HG02571 (cell line): ENCODE measurements around the gene USH1G.

ENCODE experiments used
- ATAC-seq: cut with Tn5 transposase; IDR thresholded peaks from one replicate; pipeline ENCODE4 v1.9.1; 2021; ENCODE audit warnings: mild to moderate bottlenecking, moderate library complexity; ENCODE audit not compliant: unreplicated experiment

USH1G gene

DNA sequence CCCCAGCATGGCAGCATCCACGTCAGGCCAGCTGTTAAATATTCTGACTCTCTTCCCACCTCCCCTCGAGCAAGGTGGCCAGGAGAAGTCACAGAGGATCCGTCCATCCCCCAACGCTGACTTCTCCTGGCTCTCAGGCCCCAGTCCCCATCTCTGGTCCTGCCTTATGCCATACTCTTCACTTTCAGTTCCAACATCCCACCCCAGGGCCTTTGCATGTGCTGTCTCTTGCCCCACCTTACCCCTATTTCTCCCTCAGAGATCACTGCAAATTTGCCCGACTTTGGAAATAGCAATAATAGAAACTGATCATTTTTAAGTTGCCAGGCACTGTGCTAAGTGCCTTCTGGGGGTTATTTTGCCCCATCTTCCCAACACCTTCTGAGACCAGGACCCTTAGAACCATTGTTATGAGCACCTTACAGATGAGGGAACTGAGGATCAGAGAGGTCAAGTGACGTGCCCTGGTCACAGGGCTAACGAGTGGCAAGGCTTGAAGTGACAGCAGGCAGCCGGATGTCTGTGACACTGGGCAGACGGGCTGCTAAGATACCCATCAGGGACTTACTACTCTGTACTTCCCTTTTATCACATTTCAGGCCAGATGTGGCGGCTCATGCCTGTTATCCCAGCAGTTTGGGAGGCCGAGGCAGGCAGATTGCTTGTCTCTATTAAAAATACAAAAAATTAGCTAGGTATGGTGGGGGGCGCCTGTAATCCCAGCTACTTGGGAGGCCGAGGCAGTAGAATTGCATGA is 31.8 kb upstream of the USH1G start:
- no peak for ATAC-seq

GRCh38 chr17:74954115-74954514 is 31.1 kb upstream of the USH1G start:
- no peak for ATAC-seq

GRCh38 chr17:74953134-74953687 is 30.2 kb upstream of the USH1G start:
- ATAC-seq = no peak

- ATAC-seq = no peak
Measured at GRCh38 chr17:74952431-74953133, 29.5 kb upstream of the USH1G start.

GRCh38 chr17:74951680-74952421 is 28.8 kb upstream of the USH1G start:
- ATAC-seq = no peak

DNA sequence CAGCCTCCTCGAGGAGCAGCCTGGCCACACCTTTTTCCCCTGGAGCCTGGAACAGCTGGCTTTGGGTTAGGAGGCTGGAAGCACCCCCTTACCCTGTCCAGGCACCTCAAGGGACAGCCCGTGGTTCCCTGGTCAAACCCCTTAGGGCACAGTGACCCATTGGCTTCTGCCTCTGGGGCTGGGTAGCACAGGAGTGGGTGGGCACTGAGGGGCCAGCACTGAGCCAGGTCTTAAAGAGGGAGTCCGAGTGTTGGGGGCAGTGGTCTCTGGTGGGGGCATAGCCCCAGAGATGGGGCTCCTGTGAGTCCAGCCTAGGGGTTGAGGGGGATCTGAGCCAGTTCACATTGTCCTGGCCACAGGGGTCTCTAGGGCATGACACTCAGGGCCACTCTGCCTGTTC is 28.0 kb upstream of the USH1G start:
- ATAC-seq = no peak

- ATAC-seq = no peak
Measured at GRCh38 chr17:74950207-74950606, 27.2 kb upstream of the USH1G start.

- no peak for ATAC-seq
Measured at GRCh38 chr17:74949455-74950115, 26.5 kb upstream of the USH1G start.

GRCh38 chr17:74947041-74947754 is 24.1 kb upstream of the USH1G start:
- ATAC-seq = no peak

GRCh38 chr17:74946641-74947040 is 23.6 kb upstream of the USH1G start:
- ATAC-seq = no peak

- no peak for ATAC-seq
Measured at GRCh38 chr17:74945543-74945942, 22.5 kb upstream of the USH1G start.

- ATAC-seq = no peak
Measured at GRCh38 chr17:74943808-74944522, 20.9 kb upstream of the USH1G start.

- ATAC-seq = no peak
Measured at GRCh38 chr17:74941128-74941725, 18.2 kb upstream of the USH1G start.

DNA sequence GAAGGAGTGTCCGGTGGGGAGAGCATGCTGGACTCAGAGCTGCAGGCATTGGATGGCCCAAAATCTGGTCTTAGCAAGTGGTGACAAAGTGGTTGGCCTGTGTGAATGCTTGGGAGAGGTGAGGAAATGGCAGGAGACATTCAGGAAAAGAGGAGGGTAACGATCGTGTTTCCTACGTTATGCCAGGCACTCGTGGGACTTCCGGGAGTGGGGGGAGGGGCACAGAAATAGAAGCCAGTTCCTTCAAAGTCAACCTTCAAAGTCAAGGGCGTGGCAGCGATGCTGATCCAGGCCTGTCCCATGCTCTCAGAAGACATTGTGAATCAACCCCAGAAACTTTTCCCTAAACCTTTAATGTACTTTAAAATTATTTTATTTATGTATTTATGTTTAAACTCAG is 16.5 kb upstream of the USH1G start:
- no peak for ATAC-seq

GRCh38 chr17:74938194-74938950 is 15.3 kb upstream of the USH1G start:
- ATAC-seq = no peak

DNA sequence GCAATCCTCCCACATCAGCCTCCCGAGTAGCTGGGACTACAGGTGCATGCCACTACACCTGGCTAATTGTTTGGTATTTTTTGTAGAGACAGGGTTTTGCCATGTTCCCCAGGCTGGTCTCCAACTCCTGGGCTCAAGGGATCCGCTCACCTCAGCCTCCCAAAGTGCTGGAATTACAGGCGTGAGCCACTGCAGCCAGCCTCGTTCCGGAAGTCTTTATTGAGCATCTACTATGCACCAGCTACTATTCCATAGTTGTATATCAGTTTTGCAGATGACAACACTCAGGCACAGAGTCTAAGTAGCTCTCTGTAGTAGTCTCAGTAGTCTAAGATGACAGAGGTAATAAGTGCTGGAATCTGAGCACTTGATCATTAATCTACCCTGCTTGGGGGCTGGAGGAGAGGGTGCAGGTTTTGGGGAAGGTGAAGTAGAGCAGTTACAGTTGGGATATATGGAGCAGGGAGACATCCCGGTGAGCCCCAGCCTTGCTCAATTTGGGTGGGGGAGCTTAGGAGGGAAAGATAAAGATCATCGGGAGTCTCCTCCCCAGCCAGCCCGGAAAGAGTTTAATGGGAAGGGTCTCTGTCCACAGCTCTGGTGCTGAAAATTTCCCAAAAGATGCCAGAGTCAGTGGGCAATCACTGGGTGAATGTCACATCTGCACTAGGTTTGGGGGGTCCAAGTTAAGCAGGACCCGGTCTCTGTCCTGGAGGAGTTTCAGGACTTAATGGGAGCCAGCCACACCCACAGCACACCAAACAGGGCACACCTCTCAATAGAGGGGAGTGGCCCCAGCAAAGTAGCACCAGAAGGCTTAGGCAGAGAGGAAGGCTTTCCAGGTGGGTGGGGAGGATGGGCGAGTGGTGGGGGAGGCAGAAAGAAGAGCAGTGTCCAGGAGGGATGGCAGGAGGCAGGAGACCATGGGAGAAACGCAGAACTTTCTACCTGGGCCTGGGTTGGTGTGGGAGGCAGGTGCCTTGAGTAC is 14.3 kb upstream of the USH1G start:
- no peak for ATAC-seq

DNA sequence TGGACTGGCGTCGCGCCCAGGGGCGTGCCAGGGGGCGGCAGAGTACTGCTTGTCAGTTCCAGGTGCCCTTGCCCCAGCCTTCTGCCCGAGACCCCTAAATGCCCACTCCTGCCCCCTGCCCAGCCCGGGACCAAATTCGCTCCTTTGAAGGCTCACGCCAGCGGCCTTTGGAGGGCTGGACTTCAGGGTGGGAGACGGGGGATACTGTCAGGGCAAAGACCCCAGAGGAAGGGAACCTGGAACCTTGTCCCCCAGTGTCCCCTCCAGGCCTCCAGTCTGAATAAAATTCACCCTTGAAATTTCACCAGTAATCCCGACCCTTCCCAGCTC is 13.4 kb upstream of the USH1G start:
- no peak for ATAC-seq
